SH-SY5Y (cell line): ENCODE data around the gene TSC22D2.

Experiments
- GATA2 ChIP-seq: IDR thresholded peaks from 2 replicates; pipeline ENCODE4 v1.6.1; 2011; ENCODE audit warnings: mild to moderate bottlenecking, low read depth, low read length
- GATA3 ChIP-seq: IDR thresholded peaks from 2 replicates; pipeline ENCODE4 v1.6.1; 2011; ENCODE audit warnings: low read depth, mild to moderate bottlenecking, low read length, moderate library complexity

- TF ChIP-seq GATA3, result no peak
- no peak for TF ChIP-seq GATA2
Observed at GRCh38 chr3:150359381-150359780, 48.7 kb upstream of the TSC22D2 start.
